GM23338 (cell line): ENCODE results near the gene CYP1B1. TPM values are rescaled to one million over a fixed set of nuclear protein-coding genes. Genes with fewer than 3 reads are reported as not detected.

Source experiments
- ATAC-seq: fragments of 200-7000 bp; cut with Tn5 transposase; 3 replicates; pipeline ENCODE4 v1.9.1; 2020
- DNase-seq: peaks from one replicate; pipeline ENCODE4 v3.0.0-alpha.2; 2015; ENCODE audit warnings: low spot score
- H2AFZ ChIP-seq: fragments of 200-600 bp; sonication (generic); 2 replicates; pipeline ENCODE4 v1.8.0; 2016; ENCODE audit warnings: antibody characterized with exemption, mild to moderate bottlenecking, moderate library complexity
- H3F3A ChIP-seq: fragments of 200-600 bp; sonication (generic); replicated peaks from 2 replicates; pipeline ENCODE4 v1.8.0; 2017; ENCODE audit warnings: antibody characterized with exemption, mixed run types, low read depth
- H3K27ac ChIP-seq: fragments of 200-600 bp; sonication (generic); 2 replicates; pipeline ENCODE4 v1.6.1; 2016; ENCODE audit warnings: low read depth
- H3K27me3 ChIP-seq: fragments of 200-600 bp; sonication (generic); 2 replicates; pipeline ENCODE4 v1.8.0; 2016; ENCODE audit warnings: mild to moderate bottlenecking, mixed run types, moderate library complexity; ENCODE audit not compliant: insufficient read depth
- H3K36me3 ChIP-seq: fragments of 200-600 bp; sonication (generic); 2 replicates; pipeline ENCODE4 v1.8.0; 2016; ENCODE audit warnings: mild to moderate bottlenecking; ENCODE audit not compliant: insufficient read depth
- H3K4me1 ChIP-seq: fragments of 200-600 bp; sonication (generic); 2 replicates; pipeline ENCODE4 v1.8.0; 2016; ENCODE audit warnings: mild to moderate bottlenecking, moderate library complexity; ENCODE audit not compliant: insufficient read depth
- H3K4me2 ChIP-seq: fragments of 200-600 bp; sonication (generic); 2 replicates; pipeline ENCODE4 v1.7.1; 2017; ENCODE audit warnings: mixed run types
- H3K4me3 ChIP-seq: fragments of 200-600 bp; sonication (generic); 2 replicates; pipeline ENCODE4 v1.6.1; 2016; ENCODE audit warnings: mixed run types
- H3K79me2 ChIP-seq: fragments of 200-600 bp; sonication (generic); replicated peaks from 2 replicates; pipeline ENCODE4 v1.8.0; 2017; ENCODE audit warnings: mild to moderate bottlenecking; ENCODE audit not compliant: insufficient read depth
- H3K9me2 ChIP-seq: fragments of 200-600 bp; sonication (generic); 2 replicates; pipeline ENCODE4 v1.8.0; 2017; ENCODE audit not compliant: insufficient read depth
- H4K20me1 ChIP-seq: fragments of 200-600 bp; sonication (generic); replicated peaks from 2 replicates; pipeline ENCODE4 v1.8.0; 2017; ENCODE audit warnings: mild to moderate bottlenecking; ENCODE audit not compliant: insufficient read depth
- H3K27ac Mint-ChIP-seq: 2 replicates; pipeline ENCODE4 v1.8.0; 2020; ENCODE audit warnings: inconsistent platforms, mild to moderate bottlenecking, moderate library complexity, mixed read lengths
- H3K27me3 Mint-ChIP-seq: 3 replicates; pipeline ENCODE4 v1.8.0; 2022; ENCODE audit warnings: low read depth, mild to moderate bottlenecking, moderate library complexity, mixed read lengths, inconsistent platforms; ENCODE audit not compliant: insufficient read depth, poor library complexity
- H3K36me3 Mint-ChIP-seq: 3 replicates; pipeline ENCODE4 v1.8.0; 2021; ENCODE audit warnings: low read depth, mild to moderate bottlenecking, inconsistent platforms, moderate library complexity, mixed read lengths
- H3K4me1 Mint-ChIP-seq: 3 replicates; pipeline ENCODE4 v1.8.0; 2020; ENCODE audit warnings: mild to moderate bottlenecking, inconsistent platforms, mixed read lengths
- H3K4me3 Mint-ChIP-seq: 3 replicates; pipeline ENCODE4 v1.8.0; 2021; ENCODE audit warnings: moderate library complexity, mild to moderate bottlenecking, inconsistent platforms, mixed read lengths
- H3K9me3 Mint-ChIP-seq: 3 replicates; pipeline ENCODE4 v1.8.0; 2020; ENCODE audit warnings: moderate library complexity, mild to moderate bottlenecking, inconsistent platforms, mixed read lengths
- CREB1 ChIP-seq: fragments of 250-450 bp; sonication (Bioruptor Pico); IDR thresholded peaks from 2 replicates; pipeline ENCODE4 v1.5.0; 2020; ENCODE audit warnings: low read depth, mild to moderate bottlenecking, moderate library complexity
- CTCF ChIP-seq, 2 experiments: fragments of 200-600 bp in 1 of 2; sonication (generic) in 1 of 2; conservative IDR thresholded peaks; 2 replicates each; pipeline versions ENCODE4 v1.5.1 to v1.6.1; 2016 to 2017; ENCODE audit warnings: antibody characterized with exemption in 2 of 2, low read depth in 2 of 2, mild to moderate bottlenecking in 2 of 2, moderate library complexity in 1 of 2
- EZH2phosphoT487 ChIP-seq: fragments of 200-600 bp; sonication (generic); IDR thresholded peaks from one replicate; pipeline ENCODE4 v1.8.1; 2018; ENCODE audit warnings: antibody characterized with exemption; ENCODE audit not compliant: unreplicated experiment
- ZNF114 ChIP-seq: fragments of 250-450 bp; sonication (Bioruptor Pico); IDR thresholded peaks from 2 replicates; pipeline ENCODE4 v1.5.0; 2020; ENCODE audit warnings: mild to moderate bottlenecking, moderate library complexity
- ZNF331 ChIP-seq: fragments of 250-450 bp; sonication (Bioruptor Pico); IDR thresholded peaks from 2 replicates; pipeline ENCODE4 v1.5.0; 2020; ENCODE audit warnings: low read depth, mild to moderate bottlenecking, moderate library complexity
- polyA plus RNA-seq: library from polyadenylated mRNA; unstranded; fragments of >200 nt; fragmentation: Nextera tagmentation; extraction: Ambion mirVana; gene quantifications from 2 replicates; pipeline ENCODE4 v1.2.1, GENCODE V29; 2016
- total RNA-seq: library from RNA; depleted of rRNA; stranded (reverse); fragments of >200 nt; shearing (Covaris generic); gene quantifications from 2 replicates; pipeline ENCODE4 v1.2.3, GENCODE V29; 2014
- TF ChIP-seq, protein P1 (sequence below): fragments of 250-450 bp; sonication (Bioruptor Pico); IDR thresholded peaks from 2 replicates; pipeline ENCODE4 v1.5.0; 2020; ENCODE audit warnings: mild to moderate bottlenecking, moderate library complexity

The CYP1B1 gene
- total and polyA plus RNA-seq, 2 experiments from 2014 or later = 3.3 to 6.2 TPM

GRCh38 chr2:38120829-38121228 lies 44.9 kb upstream of the CYP1B1 start:
- no peak for TF ChIP-seq EZH2phosphoT487
- 0 out of 4 replicates have a peak, but pooled peaks of 1 of the 2 experiments have one; percentile 4 for TF ChIP-seq CTCF (conservative IDR thresholded peaks at IDR 0.05; ENCODE audit: low read depth in 2 of 2)
- TF ChIP-seq CREB1 = no peak
- TF ChIP-seq, protein P1, sequence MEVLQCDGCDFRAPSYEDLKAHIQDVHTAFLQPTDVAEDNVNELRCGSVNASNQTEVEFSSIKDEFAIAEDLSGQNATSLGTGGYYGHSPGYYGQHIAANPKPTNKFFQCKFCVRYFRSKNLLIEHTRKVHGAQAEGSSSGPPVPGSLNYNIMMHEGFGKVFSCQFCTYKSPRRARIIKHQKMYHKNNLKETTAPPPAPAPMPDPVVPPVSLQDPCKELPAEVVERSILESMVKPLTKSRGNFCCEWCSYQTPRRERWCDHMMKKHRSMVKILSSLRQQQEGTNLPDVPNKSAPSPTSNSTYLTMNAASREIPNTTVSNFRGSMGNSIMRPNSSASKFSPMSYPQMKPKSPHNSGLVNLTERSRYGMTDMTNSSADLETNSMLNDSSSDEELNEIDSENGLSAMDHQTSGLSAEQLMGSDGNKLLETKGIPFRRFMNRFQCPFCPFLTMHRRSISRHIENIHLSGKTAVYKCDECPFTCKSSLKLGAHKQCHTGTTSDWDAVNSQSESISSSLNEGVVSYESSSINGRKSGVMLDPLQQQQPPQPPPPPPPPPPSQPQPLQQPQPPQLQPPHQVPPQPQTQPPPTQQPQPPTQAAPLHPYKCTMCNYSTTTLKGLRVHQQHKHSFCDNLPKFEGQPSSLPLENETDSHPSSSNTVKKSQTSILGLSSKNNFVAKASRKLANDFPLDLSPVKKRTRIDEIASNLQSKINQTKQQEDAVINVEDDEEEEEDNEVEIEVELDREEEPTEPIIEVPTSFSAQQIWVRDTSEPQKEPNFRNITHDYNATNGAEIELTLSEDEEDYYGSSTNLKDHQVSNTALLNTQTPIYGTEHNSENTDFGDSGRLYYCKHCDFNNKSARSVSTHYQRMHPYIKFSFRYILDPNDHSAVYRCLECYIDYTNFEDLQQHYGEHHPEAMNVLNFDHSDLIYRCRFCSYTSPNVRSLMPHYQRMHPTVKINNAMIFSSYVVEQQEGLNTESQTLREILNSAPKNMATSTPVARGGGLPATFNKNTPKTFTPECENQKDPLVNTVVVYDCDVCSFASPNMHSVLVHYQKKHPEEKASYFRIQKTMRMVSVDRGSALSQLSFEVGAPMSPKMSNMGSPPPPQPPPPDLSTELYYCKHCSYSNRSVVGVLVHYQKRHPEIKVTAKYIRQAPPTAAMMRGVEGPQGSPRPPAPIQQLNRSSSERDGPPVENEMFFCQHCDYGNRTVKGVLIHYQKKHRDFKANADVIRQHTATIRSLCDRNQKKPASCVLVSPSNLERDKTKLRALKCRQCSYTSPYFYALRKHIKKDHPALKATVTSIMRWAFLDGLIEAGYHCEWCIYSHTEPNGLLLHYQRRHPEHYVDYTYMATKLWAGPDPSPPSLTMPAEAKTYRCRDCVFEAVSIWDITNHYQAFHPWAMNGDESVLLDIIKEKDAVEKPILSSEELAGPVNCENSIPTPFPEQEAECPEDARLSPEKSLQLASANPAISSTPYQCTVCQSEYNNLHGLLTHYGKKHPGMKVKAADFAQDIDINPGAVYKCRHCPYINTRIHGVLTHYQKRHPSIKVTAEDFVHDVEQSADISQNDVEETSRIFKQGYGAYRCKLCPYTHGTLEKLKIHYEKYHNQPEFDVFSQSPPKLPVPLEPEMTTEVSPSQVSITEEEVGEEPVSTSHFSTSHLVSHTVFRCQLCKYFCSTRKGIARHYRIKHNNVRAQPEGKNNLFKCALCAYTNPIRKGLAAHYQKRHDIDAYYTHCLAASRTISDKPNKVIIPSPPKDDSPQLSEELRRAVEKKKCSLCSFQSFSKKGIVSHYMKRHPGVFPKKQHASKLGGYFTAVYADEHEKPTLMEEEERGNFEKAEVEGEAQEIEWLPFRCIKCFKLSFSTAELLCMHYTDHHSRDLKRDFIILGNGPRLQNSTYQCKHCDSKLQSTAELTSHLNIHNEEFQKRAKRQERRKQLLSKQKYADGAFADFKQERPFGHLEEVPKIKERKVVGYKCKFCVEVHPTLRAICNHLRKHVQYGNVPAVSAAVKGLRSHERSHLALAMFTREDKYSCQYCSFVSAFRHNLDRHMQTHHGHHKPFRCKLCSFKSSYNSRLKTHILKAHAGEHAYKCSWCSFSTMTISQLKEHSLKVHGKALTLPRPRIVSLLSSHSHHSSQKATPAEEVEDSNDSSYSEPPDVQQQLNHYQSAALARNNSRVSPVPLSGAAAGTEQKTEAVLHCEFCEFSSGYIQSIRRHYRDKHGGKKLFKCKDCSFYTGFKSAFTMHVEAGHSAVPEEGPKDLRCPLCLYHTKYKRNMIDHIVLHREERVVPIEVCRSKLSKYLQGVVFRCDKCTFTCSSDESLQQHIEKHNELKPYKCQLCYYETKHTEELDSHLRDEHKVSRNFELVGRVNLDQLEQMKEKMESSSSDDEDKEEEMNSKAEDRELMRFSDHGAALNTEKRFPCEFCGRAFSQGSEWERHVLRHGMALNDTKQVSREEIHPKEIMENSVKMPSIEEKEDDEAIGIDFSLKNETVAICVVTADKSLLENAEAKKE = no peak
- no peak for TF ChIP-seq ZNF331 (CRISPR knock-in tag)
- TF ChIP-seq ZNF114 (CRISPR knock-in tag) = no peak
- Histone ChIP-seq H3K9me2 (no peaks in the 10 kb centered on the region), H3K36me3 (no peaks in the 10 kb centered on the region), H3K4me2 (no peak overlapping the region), H3K27ac (no peak overlapping the region), H3K27me3 (no peaks in the 10 kb centered on the region), H3K79me2 (no peaks in the 10 kb centered on the region), H3K4me1 (no peaks in the 10 kb centered on the region), H2AFZ (no peak overlapping the region; the same call in 1 of the 2 replicates), H3F3A (no peaks in the 10 kb centered on the region), H3K4me3 (no peak overlapping the region), H4K20me1 (no peaks in the 10 kb centered on the region)
- peaks cover 3% of the 10 kb centered on the region; the same call in 1 of the 3 replicates for H3K36me3 Mint-ChIP-seq
- no peak overlapping the region for H3K27ac Mint-ChIP-seq
- ATAC-seq = no peak
- no peaks in the 10 kb centered on the region for H3K27me3 Mint-ChIP-seq
- no peak for DNase-seq
- no peaks in the 10 kb centered on the region for H3K4me1 Mint-ChIP-seq
- no peak overlapping the region for H3K4me3 Mint-ChIP-seq
- H3K9me3 Mint-ChIP-seq = peaks cover 3% of the 10 kb centered on the region; the same call in 2 of the 3 replicates
